OCI-LY3 (cell line): ENCODE data around the gene ARHGAP5.

Experiments used
- EZH2phosphoT487 ChIP-seq: fragments of 200-600 bp; shearing (Covaris generic); IDR thresholded peaks from 2 replicates; pipeline ENCODE4 v1.6.1; 2018; ENCODE audit warnings: antibody characterized with exemption, mixed run types, low read depth
- TF ChIP-seq, protein P1 (sequence below): fragments of 200-600, 300-600 bp; sonication (generic); IDR thresholded peaks from 2 replicates; pipeline ENCODE4 v1.5.1; 2014; ENCODE audit warnings: antibody characterized with exemption, low read length, low read depth

DNA sequence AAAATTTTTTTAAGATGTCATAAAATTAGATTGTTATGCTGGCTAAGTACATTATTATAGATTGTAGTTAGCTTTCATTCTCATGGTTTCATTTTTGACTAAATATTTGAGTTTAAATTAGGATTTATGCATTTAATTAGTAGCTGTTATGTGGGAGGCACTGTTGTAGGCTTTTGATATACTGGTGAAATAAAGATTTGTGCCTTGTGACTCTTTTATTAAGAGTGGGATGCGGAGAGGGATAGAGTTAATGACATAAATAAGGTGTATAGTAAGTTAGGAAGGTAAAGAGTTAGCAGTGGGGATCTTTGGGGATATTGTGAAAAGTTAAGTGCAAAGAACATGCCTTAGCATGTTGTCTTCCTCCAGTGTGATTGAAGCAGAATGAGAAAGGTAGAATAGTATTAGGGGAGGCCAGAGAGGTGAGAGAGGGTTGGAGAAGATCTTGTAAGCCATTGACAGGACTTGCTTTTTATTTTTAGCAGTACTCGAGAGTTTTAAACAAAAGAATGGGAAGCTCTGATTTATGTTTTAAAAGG lies 8.8 kb downstream of the ARHGAP5 start:
- TF ChIP-seq, protein P1, sequence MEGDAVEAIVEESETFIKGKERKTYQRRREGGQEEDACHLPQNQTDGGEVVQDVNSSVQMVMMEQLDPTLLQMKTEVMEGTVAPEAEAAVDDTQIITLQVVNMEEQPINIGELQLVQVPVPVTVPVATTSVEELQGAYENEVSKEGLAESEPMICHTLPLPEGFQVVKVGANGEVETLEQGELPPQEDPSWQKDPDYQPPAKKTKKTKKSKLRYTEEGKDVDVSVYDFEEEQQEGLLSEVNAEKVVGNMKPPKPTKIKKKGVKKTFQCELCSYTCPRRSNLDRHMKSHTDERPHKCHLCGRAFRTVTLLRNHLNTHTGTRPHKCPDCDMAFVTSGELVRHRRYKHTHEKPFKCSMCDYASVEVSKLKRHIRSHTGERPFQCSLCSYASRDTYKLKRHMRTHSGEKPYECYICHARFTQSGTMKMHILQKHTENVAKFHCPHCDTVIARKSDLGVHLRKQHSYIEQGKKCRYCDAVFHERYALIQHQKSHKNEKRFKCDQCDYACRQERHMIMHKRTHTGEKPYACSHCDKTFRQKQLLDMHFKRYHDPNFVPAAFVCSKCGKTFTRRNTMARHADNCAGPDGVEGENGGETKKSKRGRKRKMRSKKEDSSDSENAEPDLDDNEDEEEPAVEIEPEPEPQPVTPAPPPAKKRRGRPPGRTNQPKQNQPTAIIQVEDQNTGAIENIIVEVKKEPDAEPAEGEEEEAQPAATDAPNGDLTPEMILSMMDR = no peak
- TF ChIP-seq EZH2phosphoT487 = no peak
